ENCODE data around the gene FAM184A. TPM values are rescaled to one million over a fixed set of nuclear protein-coding genes. Genes with fewer than 3 reads are reported as not detected.

Gene FAM184A
- total and polyA plus RNA-seq, 2 donors from 2014 or later = 3.4 to 9.0 TPM

- no peak for FAIRE-seq
- Histone ChIP-seq H3K36me3 (ENCODE audit: control insufficient read depth in 2 of 3, insufficient read depth in 3 of 3, low read length in 3 of 3) (peaks cover 6 to 38% (median 15%) of the 10 kb centered on the region in 3 donors), H3K4me3 (ENCODE audit: low read length in 3 of 3) (no peak overlapping the region), H3K9me3 (ENCODE audit: control insufficient read depth in 2 of 3, insufficient read depth in 1 of 3, low read length in 3 of 3) (no peaks in the 10 kb centered on the region), H3K27me3 (ENCODE audit: control insufficient read depth, insufficient read depth, low read length) (no peaks in the 10 kb centered on the region), H3K27ac (ENCODE audit: low read depth in 2 of 2, low read length in 2 of 2) (no peak overlapping the region), H3K4me1 (ENCODE audit: control insufficient read depth in 2 of 3, insufficient read depth in 2 of 3, low read depth in 1 of 3, low read length in 3 of 3) (no peaks in the 10 kb centered on the region), H3K9ac (ENCODE audit: low read length in 3 of 3) (no peak overlapping the region)
- intact Hi-C loops (cut with DNase I) = no loop called here
- no peak for DNase-seq
- no peak for TF ChIP-seq CTCF (IDR thresholded peaks at IDR 0.05; ENCODE audit: borderline replicate concordance, extremely low read depth, insufficient read depth)
These were observed 163.9 kb downstream of the FAM184A start for GRCh38 chr6:118914598-118914997.

- Histone ChIP-seq H3K36me3 (ENCODE audit: control insufficient read depth in 2 of 3, insufficient read depth in 3 of 3, low read length in 3 of 3) (peaks cover 10 to 43% (median 15%) of the 10 kb centered on the region in 3 donors), H3K9me3 (ENCODE audit: control insufficient read depth in 2 of 3, insufficient read depth in 1 of 3, low read length in 3 of 3) (no peaks in the 10 kb centered on the region), H3K9ac (ENCODE audit: low read length in 3 of 3) (no peak overlapping the region), H3K27ac (ENCODE audit: low read depth in 2 of 2, low read length in 2 of 2) (no peak overlapping the region), H3K4me3 (ENCODE audit: low read length in 3 of 3) (no peak overlapping the region), H3K27me3 (ENCODE audit: control insufficient read depth, insufficient read depth, low read length) (no peaks in the 10 kb centered on the region), H3K4me1 (ENCODE audit: control insufficient read depth in 2 of 3, insufficient read depth in 2 of 3, low read depth in 1 of 3, low read length in 3 of 3) (no peaks in the 10 kb centered on the region)
- no peak for TF ChIP-seq CTCF (IDR thresholded peaks at IDR 0.05; ENCODE audit: borderline replicate concordance, extremely low read depth, insufficient read depth)
- DNase-seq = no peak
- intact Hi-C loops (cut with DNase I) = no loop called here
- no peak for FAIRE-seq
These were observed 165.3 kb downstream of the FAM184A start for GRCh38 chr6:118913161-118913560.

GRCh38 chr6:118912646-118913045 lies 165.8 kb downstream of the FAM184A start:
- peaks cover 10 to 49% (median 15%) of the 10 kb centered on the region in 3 donors for H3K36me3 ChIP-seq (ENCODE audit: control insufficient read depth in 2 of 3, insufficient read depth in 3 of 3, low read length in 3 of 3)
- intact Hi-C loops (cut with DNase I) = no loop called here

More at GRCh38 chr6:118912646-118913045, 165.8 kb downstream of the FAM184A start:
- DNase-seq (no peak), FAIRE-seq (no peak)
- Histone ChIP-seq H3K4me1 (ENCODE audit: control insufficient read depth in 2 of 3, insufficient read depth in 2 of 3, low read depth in 1 of 3, low read length in 3 of 3) (no peaks in the 10 kb centered on the region), H3K27me3 (ENCODE audit: control insufficient read depth, insufficient read depth, low read length) (no peaks in the 10 kb centered on the region), H3K9ac (ENCODE audit: low read length in 3 of 3) (no peak overlapping the region), H3K4me3 (ENCODE audit: low read length in 3 of 3) (no peak overlapping the region), H3K27ac (ENCODE audit: low read depth in 2 of 2, low read length in 2 of 2) (no peak overlapping the region), H3K9me3 (ENCODE audit: control insufficient read depth in 2 of 3, insufficient read depth in 1 of 3, low read length in 3 of 3) (no peaks in the 10 kb centered on the region)
- no peak for TF ChIP-seq CTCF (IDR thresholded peaks at IDR 0.05; ENCODE audit: borderline replicate concordance, extremely low read depth, insufficient read depth)

Small RNA genes lying within 50 kb of the gene (microRNA-seq; reads per million reads assigned to microRNA genes)
- gene MIR548B = not detected

Other genes starting within 250 kb of the FAM184A start
- gene ASF1A, start 184.5 kb downstream of the FAM184A start, total RNA-seq = 15.1 TPM
- 15.1 TPM for gene ASF1A, start 184.5 kb downstream of the FAM184A start, polyA plus RNA-seq (ENCODE audit: insufficient read depth, low read depth, low replicate concordance)
- gene MCM9, start 143.5 kb downstream of the FAM184A start, total RNA-seq = 25.9 TPM
- gene MCM9, start 143.5 kb downstream of the FAM184A start, polyA plus RNA-seq (ENCODE audit: insufficient read depth, low read depth, low replicate concordance) = 4.8 TPM

Measured in kidney (tissue), 14 donors.